SK-N-MC (cell line): ENCODE data around the gene NCKAP5.

Source experiments
- DNase-seq: peaks from one replicate; pipeline ENCODE4 v3.0.0-alpha.2; 2011; ENCODE audit warnings: low read depth, low spot score
- H3K27ac ChIP-seq: fragments of 200-600 bp; sonication (generic); 2 replicates; pipeline ENCODE4 v1.5.1; 2016; ENCODE audit warnings: mixed run types
- H3K36me3 ChIP-seq: fragments of 200-600 bp; sonication (generic); 2 replicates; pipeline ENCODE4 v1.6.1; 2017; ENCODE audit warnings: antibody characterized with exemption, low read length, mixed read lengths; ENCODE audit not compliant: insufficient read depth
- H3K4me3 ChIP-seq: fragments of 200-600 bp; sonication (generic); 2 replicates; pipeline ENCODE4 v1.5.1; 2016
- H3K9ac ChIP-seq: fragments of 200-600 bp; sonication (generic); 2 replicates; pipeline ENCODE4 v1.8.0; 2017; ENCODE audit warnings: mixed run types, mixed read lengths; ENCODE audit not compliant: insufficient read length
- H3K9me3 ChIP-seq: fragments of 200-600 bp; sonication (generic); 2 replicates; pipeline ENCODE4 v1.6.1; 2017; ENCODE audit warnings: low read depth, mild to moderate bottlenecking, antibody characterized with exemption, low read length, moderate library complexity, mixed read lengths
- EZH2 ChIP-seq: fragments of 200-600 bp; sonication (generic); IDR thresholded peaks from one replicate; pipeline ENCODE4 v1.6.1; 2017; ENCODE audit warnings: antibody characterized with exemption
- FOXP2 ChIP-seq: optimal IDR thresholded peaks from 2 replicates; pipeline ENCODE3; 2011; ENCODE audit warnings: mild to moderate bottlenecking, moderate library complexity; ENCODE audit not compliant: insufficient read depth; ENCODE audit errors: extremely low read length, control extremely low read depth
- POLR2AphosphoS5 ChIP-seq: IDR thresholded peaks from 2 replicates; pipeline ENCODE4 v1.6.1; 2012; ENCODE audit warnings: mild to moderate bottlenecking, low read depth, low read length, borderline replicate concordance

The NCKAP5 gene

DNA sequence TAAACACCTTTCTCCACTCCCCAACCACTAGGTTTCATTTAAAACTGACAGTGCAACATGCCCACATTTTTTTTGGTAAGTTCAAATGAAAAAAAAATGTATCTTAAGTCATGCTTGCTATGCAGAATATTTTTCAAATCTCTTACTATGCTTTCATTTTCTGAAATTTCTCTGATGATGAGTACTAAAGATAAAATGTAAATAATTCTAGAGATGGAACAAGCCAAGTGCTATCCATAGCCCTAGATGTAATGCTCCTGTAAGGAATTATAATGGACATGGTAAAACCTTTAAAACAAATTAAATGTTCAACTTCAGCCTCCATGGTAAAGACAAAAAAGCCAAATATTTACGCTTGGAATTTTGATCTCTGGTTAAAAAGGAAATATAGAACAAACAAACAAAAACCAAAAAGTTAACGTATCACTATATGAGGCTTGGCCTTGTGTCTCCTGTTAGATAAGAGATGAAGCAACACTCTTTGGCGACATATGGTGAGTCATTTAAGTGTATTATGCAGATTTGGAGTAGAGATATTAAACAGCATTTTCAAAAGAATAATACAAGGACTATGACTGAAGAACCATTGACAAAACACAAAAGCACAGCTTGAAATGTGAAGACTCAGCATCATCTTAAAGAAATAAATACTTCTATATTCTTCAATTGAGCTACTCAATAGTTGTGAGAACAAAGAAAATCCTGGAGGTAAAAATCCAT lies 506.2 kb downstream of the NCKAP5 start:
- H3K4me3 ChIP-seq, result no peak overlapping the region
- H3K36me3 ChIP-seq, result no peaks in the 10 kb centered on the region
- no peak for TF ChIP-seq POLR2AphosphoS5
- no peak for TF ChIP-seq EZH2
- no peak for TF ChIP-seq FOXP2
- H3K9ac ChIP-seq, result no peak overlapping the region
- H3K9me3 ChIP-seq, result no peaks in the 10 kb centered on the region
- H3K27ac ChIP-seq, result no peak overlapping the region
- DNase-seq, result no peak

DNA sequence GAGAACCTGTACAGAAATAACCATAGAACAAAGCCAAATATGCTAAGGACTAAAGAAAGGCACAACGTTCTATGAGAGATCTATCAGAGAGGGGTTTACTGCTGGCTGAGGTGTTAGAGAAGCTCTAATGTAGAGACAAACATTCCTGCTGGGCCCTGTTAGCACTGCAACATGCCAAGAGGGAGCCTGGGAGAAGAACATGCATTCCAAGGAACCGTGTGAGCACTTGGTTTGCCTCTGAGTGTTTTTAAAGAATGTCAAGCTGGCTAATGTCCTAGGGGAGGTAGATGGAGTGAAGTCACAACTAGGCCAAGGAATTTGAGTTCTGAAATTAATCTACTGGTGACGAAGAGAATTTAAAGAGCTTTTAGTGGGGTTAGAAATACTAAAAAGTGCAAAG lies 514.0 kb downstream of the NCKAP5 start:
- no peaks in the 10 kb centered on the region for H3K9me3 ChIP-seq
- TF ChIP-seq POLR2AphosphoS5, result no peak
- no peak for TF ChIP-seq FOXP2
- TF ChIP-seq EZH2, result no peak
- no peak for DNase-seq
- H3K4me3 ChIP-seq, result no peak overlapping the region
- H3K36me3 ChIP-seq, result no peaks in the 10 kb centered on the region
- no peak overlapping the region for H3K27ac ChIP-seq
- H3K9ac ChIP-seq, result no peak overlapping the region

- Histone ChIP-seq H3K9ac (no peak overlapping the region), H3K9me3 (no peaks in the 10 kb centered on the region), H3K4me3 (no peak overlapping the region), H3K27ac (no peak overlapping the region), H3K36me3 (no peaks in the 10 kb centered on the region)
- DNase-seq, result no peak
- TF ChIP-seq FOXP2, result no peak
- no peak for TF ChIP-seq POLR2AphosphoS5
These were observed 514.7 kb downstream of the NCKAP5 start for GRCh38 chr2:133053541-133053940.

DNA sequence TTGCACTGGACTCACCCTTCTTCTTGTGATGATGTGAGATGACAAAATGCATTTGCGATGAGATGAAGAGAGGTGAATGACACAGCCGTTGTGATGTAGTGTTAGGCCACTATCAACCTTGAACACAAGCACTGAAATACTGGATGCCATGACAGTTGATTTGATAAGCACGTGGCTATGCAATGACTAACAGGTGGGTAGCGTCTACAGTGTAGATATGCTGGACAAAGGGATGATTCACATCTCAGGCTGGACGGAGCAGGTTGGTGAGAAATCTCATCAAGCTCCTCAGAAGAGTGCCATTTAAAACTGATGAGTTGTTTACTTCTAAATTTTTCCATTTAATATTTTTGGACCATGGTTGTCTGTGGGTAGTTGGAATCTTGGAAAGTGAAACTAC lies 522.5 kb downstream of the NCKAP5 start:
- no peak overlapping the region for H3K27ac ChIP-seq
- H3K9me3 ChIP-seq, result no peaks in the 10 kb centered on the region
- DNase-seq, result no peak
- H3K4me3 ChIP-seq, result no peak overlapping the region
- no peaks in the 10 kb centered on the region for H3K36me3 ChIP-seq
- H3K9ac ChIP-seq, result no peak overlapping the region
- TF ChIP-seq EZH2, result no peak
- TF ChIP-seq POLR2AphosphoS5, result no peak
- TF ChIP-seq FOXP2, result no peak

- Histone ChIP-seq H3K9ac (no peak overlapping the region), H3K4me3 (no peak overlapping the region), H3K9me3 (no peaks in the 10 kb centered on the region), H3K36me3 (no peaks in the 10 kb centered on the region), H3K27ac (no peak overlapping the region)
- no peak for DNase-seq
- no peak for TF ChIP-seq EZH2
- no peak for TF ChIP-seq POLR2AphosphoS5
- no peak for TF ChIP-seq FOXP2
These were observed 523.7 kb downstream of the NCKAP5 start for GRCh38 chr2:133044556-133044955.

- Histone ChIP-seq H3K4me3 (no peak overlapping the region), H3K9ac (no peak overlapping the region), H3K9me3 (no peaks in the 10 kb centered on the region), H3K36me3 (no peaks in the 10 kb centered on the region), H3K27ac (no peak overlapping the region)
- no peak for TF ChIP-seq POLR2AphosphoS5
- TF ChIP-seq FOXP2, result no peak
- TF ChIP-seq EZH2, result no peak
- no peak for DNase-seq
These were observed 528.1 kb downstream of the NCKAP5 start for GRCh38 chr2:133040170-133040569.

DNA sequence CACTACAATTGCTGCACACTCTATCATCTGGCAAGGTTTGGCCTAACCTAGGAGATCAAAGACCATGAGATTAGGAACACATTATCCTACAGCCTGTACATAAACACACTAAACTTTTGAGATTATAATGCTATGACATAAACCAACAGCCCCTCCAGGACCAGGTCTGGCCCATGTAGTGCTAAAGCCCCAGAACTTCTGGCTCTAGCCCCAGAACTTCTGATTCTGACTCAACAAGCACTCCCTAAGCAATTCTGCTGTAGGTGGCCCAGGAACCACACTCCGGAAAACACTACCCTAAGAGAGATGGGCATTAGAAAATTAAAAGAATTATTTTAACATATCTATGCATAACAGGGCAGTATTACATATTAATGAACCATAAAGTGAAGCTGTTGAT lies 528.7 kb downstream of the NCKAP5 start:
- Histone ChIP-seq H3K9ac (no peak overlapping the region), H3K9me3 (no peaks in the 10 kb centered on the region), H3K27ac (no peak overlapping the region), H3K4me3 (no peak overlapping the region), H3K36me3 (no peaks in the 10 kb centered on the region)
- no peak for DNase-seq
- TF ChIP-seq FOXP2 (no peak), POLR2AphosphoS5 (no peak), EZH2 (no peak)

GRCh38 chr2:133026536-133027177 lies 541.6 kb downstream of the NCKAP5 start:
- no peak for DNase-seq
- Histone ChIP-seq H3K9me3 (no peaks in the 10 kb centered on the region), H3K4me3 (no peak overlapping the region), H3K27ac (no peak overlapping the region), H3K36me3 (no peaks in the 10 kb centered on the region), H3K9ac (no peak overlapping the region)
- TF ChIP-seq POLR2AphosphoS5 (no peak), EZH2 (no peak), FOXP2 (no peak)

GRCh38 chr2:133025004-133025403 lies 543.3 kb downstream of the NCKAP5 start:
- Histone ChIP-seq H3K4me3 (no peak overlapping the region), H3K27ac (no peak overlapping the region), H3K9me3 (no peaks in the 10 kb centered on the region), H3K9ac (no peak overlapping the region), H3K36me3 (no peaks in the 10 kb centered on the region)
- TF ChIP-seq FOXP2 (no peak), POLR2AphosphoS5 (no peak), EZH2 (no peak)
- DNase-seq, result no peak
